ENCODE results near the gene HNRNPF.
"Not testable (repeated sequence)": the region's sequence is repeated elsewhere in the genome, so short reads cannot be mapped to it uniquely, and the experiment has no call there.

HNRNPF gene, protein sequence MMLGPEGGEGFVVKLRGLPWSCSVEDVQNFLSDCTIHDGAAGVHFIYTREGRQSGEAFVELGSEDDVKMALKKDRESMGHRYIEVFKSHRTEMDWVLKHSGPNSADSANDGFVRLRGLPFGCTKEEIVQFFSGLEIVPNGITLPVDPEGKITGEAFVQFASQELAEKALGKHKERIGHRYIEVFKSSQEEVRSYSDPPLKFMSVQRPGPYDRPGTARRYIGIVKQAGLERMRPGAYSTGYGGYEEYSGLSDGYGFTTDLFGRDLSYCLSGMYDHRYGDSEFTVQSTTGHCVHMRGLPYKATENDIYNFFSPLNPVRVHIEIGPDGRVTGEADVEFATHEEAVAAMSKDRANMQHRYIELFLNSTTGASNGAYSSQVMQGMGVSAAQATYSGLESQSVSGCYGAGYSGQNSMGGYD

DNA sequence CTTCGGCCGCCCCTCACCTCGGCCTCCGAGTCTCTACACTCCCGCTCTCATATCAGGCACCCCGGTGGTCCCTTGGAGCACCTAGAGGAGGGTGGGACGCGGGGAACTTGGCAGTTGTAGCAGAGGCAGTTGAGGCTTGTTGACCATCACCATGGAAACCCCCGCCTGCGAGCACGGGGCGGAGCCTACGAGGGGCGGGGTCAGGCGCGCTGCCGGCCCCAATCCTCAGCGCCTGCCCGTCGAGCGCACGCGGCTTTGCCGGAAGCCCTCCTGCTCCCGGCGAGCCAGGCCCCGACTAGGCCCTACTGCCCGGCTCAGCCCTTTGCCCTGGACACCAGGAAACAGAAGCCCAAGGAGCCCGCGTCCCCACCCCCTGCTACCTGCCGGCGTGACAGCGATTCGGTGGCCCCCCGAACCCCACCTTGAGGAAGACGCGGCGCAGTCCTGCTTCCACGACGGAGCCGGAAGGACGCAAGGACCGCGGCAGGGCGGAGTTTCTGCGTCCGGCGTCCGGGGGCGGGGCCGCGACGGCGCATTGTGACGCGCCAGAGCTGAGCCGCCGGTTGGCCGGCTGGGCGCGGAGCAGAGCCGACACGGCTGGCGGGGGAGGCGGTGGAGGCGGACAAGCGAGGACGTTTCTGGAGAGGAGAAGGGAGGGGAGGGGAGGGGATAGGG lies at the start of gene HNRNPF:
TSS of gene HNRNPF (minus strand) at position 477 of the 675 bp plus-strand sequence. CDS start 21,302 bp downstream, outside the sequence.
- DNase-seq (ENCODE audit: low read depth, low spot score): peak; percentile 74

DNA sequence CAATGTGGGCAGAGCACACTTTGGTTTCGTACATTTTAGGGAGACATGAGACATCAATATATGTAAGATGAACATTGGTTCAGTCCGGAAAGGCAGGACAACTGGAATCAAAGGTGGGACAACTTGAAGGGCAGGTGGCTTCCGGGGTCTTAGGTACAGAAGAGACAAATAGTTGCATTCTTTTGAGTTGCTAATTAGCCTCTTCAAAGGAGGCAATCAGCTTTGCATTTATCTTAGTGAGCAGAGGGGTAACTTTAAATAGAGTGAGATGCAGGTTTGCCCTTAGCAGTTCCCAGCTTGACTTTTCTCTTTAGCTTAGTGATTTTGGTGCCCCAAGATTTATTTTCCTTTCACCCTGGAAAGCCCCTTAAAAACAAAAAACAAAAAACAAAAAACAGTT lies 49.2 kb upstream of the HNRNPF start:
- no peak for DNase-seq (ENCODE audit: low read depth, low spot score)

DNA sequence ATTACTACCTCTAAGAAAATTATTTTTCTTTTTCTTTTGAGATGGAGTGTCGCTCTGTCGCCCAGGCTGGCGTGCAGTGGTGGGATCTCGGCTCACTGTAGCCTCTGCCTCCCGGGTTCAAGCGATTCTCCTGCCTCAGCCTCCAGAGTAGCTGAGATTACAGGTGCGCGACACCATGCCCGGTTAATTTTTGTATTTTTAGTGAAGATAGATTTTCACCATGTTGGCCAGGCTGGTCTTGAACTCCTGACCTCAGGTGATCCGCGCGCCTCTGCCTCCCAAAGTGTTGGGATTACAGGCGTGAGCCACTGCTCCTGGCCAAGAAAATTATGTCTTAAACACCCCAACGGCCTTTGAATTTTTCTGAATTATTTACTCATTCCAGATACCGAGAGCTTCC lies 47.6 kb upstream of the HNRNPF start:
- DNase-seq (ENCODE audit: low read depth, low spot score): not testable (repeated sequence)

DNA sequence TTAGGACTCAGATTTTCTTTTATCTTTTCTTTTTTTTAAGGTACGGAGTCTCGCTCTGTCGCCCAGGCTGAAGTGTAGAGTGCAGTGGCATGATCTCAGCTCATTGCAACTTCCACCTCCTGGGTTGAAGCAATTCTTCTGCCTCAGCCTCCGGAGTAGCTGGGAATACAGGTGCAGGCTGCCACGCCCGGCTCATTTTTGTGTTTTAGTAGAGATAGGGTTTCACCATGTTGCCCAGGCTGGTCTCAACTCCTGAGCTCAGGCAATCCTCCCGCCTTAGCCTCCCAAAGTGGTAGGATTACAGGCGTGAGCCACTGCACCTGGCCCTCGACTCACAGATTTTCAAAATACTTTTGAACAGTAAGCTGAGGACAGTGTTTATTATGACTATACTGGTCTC lies 45.0 kb upstream of the HNRNPF start:
- not testable (repeated sequence) for DNase-seq (ENCODE audit: low read depth, low spot score)

DNA sequence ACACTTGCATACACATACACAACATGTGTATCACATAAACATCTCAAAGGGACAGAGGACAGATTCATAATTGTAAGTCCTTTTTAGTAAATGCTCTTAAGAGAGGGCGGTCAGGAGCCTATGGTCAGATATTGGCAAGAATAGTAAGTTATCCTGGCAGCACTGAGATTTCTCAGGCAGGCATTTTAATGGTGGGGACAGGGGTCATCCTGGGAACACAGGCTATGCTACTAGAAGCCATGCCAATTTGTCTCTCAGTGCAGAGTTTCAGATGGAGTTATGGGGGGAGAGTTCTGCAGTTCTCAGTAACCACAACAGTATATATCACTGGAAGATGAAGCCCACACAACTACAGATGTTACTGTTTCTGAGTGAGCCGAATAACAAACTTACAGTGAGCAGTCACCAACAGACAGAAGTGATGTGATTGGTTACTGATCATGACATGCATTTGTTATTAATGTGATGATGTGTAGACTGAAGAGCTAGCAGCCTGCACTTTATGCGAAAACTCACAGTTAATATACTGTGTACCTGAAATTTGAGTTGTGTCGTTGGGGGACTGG lies 44.4 kb upstream of the HNRNPF start:
- DNase-seq (ENCODE audit: low read depth, low spot score): no peak

DNA sequence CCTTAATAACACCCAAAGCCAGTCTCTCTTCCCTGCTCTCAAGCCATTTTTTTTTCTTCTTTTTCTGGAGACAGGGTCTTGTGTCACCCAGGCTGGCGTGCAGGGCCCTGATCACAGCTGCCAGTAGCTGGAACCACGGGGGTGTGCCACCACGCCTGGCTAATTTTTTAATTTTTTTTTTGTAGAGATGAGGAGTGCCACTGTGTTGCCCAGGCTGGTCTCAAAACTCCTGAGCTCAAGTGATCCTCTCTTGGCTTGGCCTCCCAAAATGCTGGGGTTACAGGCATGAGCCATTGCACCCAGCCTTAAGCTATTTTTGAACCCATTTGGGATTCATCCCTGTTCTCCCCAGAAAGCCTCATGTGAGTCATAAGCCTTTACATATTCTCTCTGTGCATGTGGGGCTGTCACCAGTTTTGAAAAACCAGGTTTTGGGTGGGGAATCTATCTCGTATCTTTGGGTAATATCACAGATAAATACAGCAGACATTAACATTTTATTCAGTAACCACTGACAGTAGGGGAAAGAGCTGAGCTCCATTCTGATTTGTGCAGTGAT lies 43.4 kb upstream of the HNRNPF start:
- no peak for DNase-seq (ENCODE audit: low read depth, low spot score)

DNA sequence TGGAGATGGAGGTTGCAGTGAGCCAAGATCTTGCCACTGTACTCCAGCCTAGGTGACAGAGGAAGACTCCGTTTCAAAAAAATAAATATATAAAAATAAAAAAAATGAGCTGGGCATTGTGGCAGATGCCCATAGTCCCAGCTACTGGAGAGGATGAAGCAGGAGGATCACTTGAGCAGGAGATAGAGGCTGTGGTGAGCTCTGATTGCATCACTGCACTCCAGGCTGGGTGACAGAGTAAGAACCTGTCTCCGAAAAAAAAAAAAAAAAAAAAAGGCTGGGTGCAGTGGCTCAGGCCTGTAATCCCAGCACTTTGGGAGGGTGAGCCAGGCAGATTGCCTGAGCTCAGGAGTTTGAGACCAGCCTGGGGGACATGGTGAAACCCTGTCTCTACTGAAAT lies 39.8 kb upstream of the HNRNPF start:
- no peak for DNase-seq (ENCODE audit: low read depth, low spot score)

DNA sequence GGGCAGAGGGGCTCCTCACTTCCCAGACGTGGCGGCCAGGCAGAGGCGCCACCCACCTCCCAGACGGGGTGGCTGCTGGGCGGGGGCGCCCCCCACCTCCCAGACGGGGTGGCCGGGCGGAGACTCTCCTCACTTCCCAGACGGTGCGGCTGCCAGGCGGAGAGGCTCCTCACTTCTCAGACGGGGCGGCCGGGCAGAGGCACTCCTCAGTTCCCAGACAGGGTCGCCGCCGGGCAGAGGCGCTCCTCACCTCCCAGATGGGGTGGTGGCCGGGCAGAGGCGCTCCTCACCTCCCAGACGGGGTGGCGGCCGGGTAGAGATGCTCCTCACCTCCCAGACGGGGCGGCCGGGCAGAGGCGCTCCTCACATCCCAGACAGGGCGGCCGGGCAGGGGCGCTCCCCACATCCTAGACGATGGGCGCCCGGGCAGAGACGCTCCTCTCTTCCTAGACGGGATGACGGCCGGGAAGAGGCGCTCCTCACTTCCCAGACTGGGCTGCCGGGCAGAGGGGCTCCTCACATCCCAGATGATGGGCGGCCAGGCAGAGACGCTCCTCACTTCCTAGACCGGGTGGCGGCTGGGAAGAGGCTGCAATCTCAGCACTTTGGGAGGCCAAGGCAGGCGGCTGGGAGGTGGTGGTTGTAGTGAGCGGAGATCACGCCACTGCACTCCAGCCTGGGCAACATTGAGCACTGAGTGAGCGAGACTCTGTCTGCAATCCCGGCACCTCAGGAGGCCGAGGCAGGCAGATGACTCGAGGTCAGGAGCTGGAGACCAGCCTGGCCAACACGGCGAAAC lies 37.4 kb upstream of the HNRNPF start:
- DNase-seq (ENCODE audit: low read depth, low spot score): not testable (repeated sequence)

DNA sequence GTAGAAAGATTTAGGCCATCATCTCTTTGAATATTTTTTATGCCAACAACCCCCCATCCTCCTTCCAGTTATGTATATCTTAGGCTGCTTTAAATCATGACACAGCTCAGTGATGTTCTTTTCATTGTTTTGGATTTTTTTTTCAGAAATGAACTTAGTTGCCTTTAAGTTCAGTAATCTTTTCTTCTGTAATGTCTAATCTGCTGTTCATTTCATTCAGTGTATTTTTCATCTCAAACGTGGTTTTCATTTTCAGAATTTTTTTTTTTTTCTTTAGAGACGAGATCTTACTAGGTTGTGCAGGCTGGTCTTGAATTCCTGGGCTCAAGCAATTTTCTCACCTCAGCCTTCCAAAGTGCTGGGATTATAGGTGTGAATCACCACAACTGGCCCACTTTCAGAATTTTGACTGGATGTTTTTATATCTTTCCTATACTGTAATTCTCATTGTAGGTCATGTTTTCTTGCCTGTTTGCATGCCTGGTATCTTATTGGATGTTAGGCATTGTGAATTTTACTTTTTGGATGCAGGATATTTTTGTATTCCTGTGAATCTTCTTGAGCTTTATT lies 36.0 kb upstream of the HNRNPF start:
- DNase-seq (ENCODE audit: low read depth, low spot score): no peak

DNA sequence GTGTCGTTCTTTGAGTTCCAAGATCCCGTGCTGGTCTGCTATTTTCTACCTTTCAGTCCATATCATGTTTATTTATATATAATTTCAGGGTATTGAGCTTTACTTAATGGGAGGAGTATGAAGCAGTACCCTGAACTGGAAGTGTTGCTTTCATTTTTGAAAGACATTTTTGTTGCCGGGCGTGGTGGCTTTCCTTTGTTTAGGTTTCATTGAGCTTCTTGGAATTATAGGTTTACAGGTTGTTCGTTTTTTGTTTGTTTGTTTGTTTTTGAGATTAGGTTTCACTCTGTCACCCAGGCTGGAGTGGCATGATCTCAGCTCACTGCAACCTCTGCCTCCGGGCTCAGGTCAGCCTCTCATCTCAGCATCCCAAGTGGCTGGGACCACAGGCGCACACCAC lies 35.3 kb upstream of the HNRNPF start:
- DNase-seq (ENCODE audit: low read depth, low spot score): no peak

DNA sequence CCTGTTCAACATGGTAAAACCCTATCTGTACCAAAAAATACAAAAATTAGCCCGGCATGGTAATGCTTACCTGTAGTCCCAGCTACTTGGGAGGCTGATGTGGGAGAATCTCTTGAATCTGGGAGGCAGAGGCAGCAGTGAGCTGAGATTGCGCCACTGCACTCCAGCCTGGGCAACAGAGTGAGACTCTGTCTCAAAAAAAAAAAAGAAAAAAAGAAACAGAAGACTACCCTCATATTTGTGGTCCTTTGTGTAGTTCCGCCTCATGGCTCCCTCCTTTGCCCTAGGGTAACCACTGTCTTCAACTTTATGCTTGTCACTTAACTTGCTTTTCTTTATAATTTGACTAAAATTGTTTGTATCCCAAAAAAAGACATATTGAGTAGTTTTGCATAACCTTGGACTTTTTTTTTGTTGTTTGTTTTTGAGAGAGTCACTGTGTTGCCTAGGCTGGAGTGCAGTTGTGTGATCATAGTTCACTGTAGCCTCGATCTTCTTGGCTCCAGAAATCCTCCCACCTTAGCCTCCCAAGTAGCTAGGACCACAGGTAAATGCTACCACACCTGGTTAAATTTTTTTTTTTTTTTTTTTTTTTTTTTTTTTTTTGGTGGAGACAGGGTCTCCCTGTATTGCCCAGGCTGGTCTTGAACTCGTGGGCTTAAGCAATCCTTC lies 31.6 kb upstream of the HNRNPF start:
- no peak for DNase-seq (ENCODE audit: low read depth, low spot score)

DNA sequence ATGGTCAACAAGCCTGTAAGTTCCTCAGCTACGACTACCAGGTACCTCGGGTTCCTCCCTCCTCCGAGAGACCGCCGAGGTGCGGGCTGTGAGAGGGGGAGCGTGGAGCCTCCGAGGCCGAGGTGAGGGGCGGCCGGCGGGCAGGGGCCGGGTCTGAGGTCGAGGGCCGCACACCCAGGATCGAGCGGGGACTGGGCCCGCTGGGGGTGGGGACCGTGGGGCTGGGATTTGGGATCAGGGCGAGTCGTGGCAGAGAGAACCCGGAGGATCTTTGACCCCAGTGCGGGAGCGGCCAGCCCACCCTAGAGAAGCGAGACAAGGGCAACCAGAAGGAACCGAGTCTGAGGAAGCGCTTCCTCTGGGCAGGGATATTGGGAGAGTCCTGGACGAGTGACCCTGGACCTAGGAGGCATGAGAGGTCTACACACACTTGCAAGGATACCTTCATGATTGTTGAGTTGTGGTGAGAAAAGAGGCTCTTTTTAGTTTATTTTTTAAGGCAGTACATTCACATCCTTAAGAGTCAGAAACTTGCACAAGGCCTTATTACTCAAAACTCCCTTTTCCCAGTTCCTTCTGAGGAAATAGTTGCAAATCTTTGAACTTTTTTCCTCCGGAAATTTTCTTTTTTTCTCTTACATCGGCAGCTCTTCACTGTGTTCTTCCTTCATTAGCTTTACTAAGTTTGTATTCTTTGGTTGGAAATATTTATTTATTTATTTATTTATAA lies 28.3 kb upstream of the HNRNPF start:
- DNase-seq (ENCODE audit: low read depth, low spot score): no peak

DNA sequence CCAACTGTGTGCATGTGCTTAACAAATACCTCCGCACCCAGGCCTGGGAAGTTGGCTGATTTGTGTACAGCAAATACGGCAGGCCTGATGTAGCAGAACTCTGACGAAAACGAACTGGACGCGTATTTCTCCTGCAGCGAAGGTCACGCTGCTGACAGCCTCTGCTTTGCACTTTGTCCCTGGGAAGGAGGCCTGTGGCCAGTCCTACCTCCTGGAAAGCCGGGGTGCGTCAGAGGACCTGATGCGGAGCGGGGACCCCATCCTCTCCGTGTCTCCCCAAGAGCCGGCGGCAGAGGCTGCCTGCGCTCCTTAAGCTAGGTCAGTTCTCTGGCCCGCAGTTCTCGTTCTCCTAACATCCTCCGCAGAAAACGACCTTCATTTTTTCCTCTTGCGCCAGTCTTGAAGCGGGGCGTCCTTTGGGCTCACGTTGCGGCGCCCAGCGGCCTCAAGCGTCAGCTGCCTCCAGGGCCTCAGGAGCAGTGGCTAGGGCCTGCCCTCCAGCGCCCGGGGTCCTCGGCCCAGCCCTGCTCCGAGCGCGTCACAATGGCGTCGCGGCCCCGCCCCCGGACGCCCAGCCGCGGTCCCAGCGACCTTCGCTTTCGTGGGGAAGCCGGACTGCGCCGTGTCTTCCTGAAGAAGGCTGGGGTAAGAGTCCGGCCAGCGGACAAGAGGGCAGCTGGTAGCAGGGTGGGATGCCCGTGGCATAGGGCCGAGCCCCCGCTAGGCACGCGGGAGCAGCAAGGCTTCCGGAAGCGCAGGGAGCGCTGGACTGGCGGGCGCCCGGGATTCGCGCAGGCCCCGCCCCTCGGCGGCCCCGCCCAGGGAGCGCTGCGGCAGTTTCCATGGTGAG lies 27.5 kb upstream of the HNRNPF start, which contains the start of gene ZNF487:
TSS of gene ZNF487 (plus strand) at position 821 of the 850 bp plus-strand sequence. CDS start 38,703 bp downstream, outside the sequence.
- peak; percentile 47 for DNase-seq (ENCODE audit: low read depth, low spot score)

DNA sequence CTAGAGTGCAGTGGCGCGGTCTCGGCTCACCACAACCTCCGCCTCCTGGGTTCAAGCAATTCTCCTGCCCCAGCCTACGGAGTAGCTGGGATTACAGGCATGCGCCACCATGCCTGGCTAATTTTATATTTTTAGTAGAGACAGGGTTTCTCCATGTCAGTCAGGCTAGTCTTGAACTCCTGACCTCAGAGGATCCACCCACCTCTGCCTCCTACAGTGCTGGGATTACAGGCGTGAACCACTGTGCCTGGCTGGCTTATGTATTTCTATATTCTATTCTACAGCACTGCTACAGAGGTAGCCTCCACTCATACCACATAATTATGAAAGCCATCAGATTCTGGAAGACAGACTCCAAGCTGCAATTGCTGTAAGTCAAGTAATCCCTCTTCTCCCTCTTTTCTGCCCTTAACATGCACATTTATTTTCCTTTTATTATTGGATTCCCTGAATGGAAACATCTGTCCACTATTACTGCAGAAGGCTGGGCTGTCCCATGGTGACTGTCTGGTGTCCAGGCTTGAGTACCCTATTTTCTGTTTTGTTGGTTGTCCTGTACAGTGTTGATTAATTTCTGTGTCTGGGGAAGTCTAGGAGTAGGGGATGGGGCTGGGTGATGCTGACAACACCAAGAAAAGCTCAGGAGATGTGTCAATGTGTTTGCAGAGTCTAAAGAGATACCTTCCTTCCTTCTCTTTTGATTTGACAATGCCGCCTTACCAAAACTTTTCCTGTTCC lies 22.1 kb upstream of the HNRNPF start:
- no peak for DNase-seq (ENCODE audit: low read depth, low spot score)

DNA sequence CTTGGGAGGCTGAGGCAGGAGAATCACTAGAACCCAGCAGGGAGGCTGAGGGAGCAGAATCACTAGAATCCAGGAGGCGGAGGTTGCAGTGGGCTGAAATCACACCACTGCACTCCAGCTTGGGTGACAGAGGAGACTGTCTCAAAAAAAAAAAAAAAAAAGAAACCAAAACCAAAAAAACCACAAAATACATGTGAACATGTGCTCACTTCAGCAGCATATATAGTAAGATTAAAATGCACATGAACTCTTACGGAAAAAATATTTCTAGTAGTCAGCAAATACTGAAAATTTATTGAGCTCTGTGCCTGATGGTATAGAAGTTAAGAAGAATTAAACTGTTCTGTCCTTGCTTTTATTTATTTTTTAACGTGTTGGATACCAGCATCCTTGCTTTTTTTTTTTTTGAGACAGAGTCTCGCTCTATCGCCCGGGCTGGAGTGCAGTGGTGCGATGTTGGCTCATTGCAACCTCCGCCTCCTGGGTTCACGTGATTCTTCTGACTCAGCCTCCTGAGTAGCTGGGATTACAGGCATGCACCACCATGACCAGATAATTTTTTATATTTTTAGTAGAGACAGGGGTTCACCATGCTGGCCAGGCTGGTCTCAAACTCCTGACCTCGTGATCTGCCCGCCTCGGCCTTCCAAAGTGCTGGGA lies 18.3 kb upstream of the HNRNPF start:
- no peak for DNase-seq (ENCODE audit: low read depth, low spot score)

DNA sequence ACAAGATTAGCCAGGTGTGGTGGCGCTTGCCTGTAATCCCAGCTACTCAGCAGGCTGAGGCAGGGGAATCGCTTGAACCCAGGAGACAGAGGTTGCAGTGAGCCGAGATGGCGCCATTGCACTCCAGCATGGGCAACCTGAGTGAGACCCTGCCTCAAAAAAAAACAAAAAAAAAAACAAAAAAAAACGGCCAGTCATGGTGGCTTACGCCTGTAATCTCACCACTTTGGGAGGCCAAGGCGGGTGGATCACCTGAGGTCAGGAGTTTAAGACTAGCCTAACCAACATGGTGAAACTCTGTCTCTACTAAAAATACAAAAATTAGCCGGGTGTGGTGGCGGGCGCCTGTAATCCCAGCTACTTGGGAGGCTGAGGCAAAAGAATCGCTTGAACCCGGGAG lies 17.5 kb upstream of the HNRNPF start:
- not testable (repeated sequence) for DNase-seq (ENCODE audit: low read depth, low spot score)

DNA sequence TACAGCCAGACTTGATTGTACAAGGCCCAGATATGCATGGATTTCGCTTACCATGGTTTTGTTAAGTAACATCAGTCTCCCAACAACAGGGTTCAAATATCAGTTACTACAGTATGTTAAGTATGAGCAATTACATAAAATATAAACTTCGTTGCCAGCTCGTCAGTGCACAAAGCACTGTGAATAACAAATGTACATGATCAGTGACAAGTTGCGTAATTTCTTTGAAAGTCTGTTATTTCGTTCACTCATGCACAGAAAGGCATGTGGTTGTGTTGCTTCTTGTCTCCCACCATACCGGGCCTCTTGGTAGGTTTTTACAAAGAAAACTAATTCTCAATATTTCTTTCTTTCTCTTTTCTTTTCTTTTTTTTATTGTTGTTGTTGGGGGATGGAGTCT lies 15.4 kb upstream of the HNRNPF start:
- no peak for DNase-seq (ENCODE audit: low read depth, low spot score)

DNA sequence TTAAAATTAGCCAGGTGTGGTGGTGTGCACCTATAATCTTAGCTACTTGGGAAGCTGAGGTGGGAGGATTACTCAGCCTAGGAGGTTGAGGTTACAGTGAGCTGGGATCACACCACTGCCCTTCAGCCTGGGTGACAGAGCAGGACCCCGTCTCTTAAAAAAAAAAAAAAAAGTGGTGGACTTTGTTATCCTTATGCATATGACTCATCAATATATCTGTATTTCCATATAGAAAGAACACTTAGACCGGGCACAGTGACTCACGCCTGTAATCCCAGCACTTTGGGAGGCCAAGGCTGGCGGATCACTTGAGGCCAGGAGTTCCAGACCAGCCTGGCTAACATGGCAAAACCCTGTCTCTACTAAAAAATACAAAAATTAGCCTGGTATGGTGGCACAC lies 13.0 kb upstream of the HNRNPF start:
- not testable (repeated sequence) for DNase-seq (ENCODE audit: low read depth, low spot score)

All from iPS DF 19.7 (cell line).